Lung microvascular endothelial cell (primary cell): ENCODE results near the gene GDAP1L1. TPM values are rescaled to one million over a fixed set of nuclear protein-coding genes. Genes with fewer than 3 reads are reported as not detected.
"Not testable (repeated sequence)": the region's sequence is repeated elsewhere in the genome, so short reads cannot be mapped to it uniquely, and the experiment has no call there.

Experiments
- DNase-seq, 2 donors: peaks; one replicate each; pipeline versions ENCODE4 v3.0.0 to v3.0.0-alpha.2; 2010; ENCODE audit warnings: low read depth in 2 of 2
- total RNA-seq: library from RNA; depleted of rRNA; stranded (reverse); fragments of >200 nt; gene quantifications from 2 replicates; pipeline ENCODE4 v1.2.1, GENCODE V29; 2014

Gene GDAP1L1
- total RNA-seq, 1 donor from 2014 or later = not detected

DNA sequence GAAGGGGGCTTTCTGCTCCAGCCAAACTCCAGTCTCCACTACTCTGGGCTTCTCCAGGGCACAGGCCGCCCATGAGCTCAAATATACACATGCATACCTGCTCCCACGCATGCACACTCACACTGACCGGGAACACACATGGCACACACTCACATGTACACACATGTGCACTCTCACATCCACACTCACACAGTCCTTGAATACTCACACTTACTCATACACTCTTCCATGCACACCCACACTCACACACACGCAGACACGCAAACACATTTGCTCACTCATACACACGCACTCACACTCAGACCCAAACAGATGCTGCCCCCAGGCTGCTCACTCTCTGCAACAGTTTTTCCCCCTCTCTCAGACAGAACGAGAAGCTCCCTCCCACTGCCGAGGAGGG lies 7.0 kb downstream of the GDAP1L1 start:
- no peak for DNase-seq

DNA sequence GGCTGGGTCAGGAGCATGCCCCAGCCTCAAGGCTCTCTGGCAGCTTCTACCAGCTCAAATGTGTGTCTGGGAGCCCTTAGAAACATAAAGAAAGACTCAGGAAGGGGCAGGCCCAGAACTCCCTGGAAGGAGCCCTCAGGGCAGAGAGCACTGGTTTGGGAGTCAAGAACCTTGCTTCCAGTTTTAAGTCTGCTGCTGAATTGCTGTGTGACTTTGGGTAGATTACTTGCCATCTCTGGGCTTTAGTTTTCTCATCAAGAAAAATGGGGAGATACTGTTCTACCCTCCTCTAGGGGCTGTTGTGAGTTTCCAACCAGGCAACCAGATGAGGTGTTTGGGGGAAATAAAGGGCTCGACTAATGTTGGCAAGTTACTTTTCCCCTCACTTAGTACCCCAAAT lies 8.8 kb downstream of the GDAP1L1 start:
- DNase-seq = no peak

DNA sequence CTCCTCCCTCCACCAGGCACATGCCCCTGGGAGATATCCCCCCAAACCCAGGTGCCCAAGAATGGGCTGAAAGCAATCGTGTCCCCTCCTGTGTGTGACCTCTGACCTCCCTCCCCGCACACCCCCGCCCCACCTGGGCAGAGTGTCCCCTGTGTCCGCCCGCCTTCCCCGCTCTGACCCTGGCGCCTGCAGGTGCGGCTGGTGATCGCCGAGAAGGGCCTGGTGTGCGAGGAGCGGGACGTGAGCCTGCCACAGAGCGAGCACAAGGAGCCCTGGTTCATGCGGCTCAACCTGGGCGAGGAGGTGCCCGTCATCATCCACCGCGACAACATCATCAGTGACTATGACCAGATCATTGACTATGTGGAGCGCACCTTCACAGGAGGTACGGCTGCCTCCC lies 9.9 kb downstream of the GDAP1L1 start:
- DNase-seq = no peak

DNA sequence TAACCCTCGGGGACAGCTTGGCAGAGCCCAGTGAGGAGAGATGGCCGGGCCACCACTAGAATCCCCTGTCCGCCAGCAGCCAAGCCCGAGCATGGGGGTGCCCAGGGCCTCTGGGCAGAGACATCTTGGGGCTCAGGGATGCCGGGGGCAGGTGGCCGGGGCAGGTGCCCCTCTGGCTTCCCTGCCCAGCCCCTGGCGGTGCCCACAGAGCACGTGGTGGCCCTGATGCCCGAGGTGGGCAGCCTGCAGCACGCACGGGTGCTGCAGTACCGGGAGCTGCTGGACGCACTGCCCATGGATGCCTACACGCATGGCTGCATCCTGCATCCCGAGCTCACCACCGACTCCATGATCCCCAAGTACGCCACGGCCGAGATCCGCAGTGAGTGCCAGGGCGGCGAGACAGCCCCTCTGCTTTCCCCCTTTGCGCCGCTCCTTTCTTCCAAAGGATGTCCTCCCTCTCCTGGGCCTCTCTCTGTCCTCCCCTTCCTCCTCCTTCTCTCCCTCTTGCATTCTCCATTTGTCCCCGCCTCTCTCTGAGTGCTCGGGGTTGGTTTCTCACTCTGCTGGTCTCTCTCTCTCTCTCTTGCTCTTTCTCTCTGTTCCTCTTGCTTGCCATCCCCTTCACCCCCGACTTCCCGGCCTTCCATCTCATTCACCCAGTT lies 11.2 kb downstream of the GDAP1L1 start:
- DNase-seq = no peak

DNA sequence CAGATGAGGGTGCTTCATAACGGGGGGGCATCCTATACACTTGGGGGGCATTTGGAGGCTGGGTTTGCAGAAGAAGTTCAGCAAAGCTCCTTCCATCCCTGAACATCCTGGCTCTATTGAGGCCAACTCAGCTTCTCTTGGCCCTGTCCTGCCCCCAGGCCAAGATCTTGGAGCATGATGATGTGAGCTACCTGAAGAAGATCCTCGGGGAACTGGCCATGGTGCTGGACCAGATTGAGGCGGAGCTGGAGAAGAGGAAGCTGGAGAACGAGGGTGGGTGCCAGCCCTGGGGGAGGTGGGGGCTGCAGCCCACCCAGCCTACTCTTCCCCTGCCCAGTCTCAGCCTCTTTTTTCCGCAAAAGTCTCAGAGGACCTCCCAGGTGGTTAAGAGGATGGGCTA lies 17.2 kb downstream of the GDAP1L1 start:
- DNase-seq = no peak

DNA sequence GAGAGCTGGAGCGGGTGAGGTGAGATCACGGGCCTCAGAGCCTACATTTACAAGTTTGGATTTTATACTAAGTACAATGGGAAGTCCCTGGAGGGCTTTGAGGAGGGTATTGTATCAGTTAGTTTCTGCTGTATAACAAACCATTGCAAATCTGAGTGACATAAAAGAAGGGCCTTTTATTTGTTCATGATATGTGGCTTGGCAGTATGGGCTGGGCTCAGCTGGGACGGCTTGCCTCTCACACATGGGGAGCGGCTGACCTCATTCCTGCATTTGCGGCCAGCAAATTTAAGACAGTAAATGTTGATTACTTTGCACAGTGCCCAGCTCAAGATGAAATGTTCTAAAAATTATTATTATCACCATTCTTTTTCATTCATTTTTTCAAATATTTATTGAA lies 21.7 kb downstream of the GDAP1L1 start:
- no peak for DNase-seq

DNA sequence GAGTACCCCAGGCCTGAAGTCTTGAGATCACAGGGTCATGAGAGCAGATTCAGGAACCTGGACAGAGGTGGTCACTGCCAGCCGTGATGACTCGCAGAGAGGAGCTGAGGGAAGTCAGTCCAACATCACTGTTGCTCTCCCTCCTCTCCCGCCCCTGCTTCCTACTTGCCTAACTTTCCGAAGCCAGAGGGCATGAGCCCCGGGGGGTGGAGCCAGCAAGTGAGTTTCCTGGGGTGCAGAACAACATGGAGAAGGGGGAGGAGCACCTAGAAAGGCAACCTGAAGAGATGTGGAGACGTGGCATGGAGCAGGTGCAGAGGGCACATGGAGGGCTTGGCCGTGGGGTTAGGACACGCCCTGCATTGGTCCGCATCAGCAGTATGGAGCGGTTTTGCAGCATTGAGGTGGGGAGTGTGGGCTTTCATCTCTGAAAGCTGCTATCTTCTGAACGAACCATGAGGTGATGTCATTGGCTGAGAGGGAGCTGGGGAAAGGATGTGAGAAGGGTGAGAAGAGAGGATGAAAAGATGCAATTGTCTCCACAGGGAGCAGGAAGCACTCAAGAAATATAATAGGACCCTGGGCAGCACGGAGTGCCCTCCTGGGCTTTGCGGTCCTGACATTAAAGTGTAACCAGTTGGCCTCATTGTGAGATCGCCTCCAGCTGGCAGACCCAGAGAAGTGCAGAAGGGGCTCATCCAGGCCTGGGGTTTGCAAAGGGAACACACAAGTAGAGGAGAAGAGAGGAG lies 25.0 kb downstream of the GDAP1L1 start:
- no peak for DNase-seq

DNA sequence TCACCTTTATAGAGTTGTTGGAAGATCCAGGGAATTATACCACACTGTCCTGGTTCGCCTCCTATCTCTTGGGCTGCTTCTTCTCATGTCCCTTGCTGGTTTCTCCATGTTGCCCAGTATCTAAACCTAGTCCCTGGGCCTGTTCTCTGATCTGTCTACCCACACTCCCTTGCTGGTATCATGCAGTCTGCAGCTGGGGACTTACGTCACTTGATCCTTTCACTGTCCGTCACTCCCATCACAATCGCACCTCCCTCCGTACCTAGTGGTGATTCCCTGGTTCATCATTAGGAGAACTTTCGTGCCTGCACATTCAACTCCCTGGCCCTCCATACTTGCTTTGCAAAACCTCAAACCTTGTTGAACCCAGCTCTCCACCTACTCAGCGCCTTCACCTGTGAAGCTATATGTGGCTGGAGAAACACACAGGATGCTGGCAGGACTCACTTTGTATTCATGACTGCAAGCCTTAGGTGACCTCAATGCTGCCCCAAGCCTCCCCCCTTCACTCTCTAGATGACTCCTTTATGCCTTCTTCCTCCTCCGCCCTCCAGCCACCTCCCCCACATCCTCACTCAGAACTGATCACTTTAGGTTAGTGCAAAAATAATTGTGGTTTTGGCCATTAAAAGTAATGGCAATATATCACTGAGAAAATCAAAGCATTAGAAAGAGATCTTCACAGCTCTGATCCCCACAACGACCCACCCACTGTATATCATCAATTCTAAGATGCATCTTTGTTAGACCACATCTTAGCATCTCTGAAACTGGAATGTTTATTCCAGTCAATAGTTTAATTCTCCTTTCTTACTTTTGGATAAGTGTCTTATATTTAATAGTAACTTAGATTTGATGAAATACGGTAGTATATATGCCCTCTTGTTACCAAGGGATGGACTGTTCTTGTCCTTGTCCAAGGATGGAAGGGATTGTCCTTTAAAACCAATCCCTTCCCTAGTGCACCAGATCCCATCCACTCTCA lies 26.4 kb downstream of the GDAP1L1 start:
- DNase-seq = no peak

DNA sequence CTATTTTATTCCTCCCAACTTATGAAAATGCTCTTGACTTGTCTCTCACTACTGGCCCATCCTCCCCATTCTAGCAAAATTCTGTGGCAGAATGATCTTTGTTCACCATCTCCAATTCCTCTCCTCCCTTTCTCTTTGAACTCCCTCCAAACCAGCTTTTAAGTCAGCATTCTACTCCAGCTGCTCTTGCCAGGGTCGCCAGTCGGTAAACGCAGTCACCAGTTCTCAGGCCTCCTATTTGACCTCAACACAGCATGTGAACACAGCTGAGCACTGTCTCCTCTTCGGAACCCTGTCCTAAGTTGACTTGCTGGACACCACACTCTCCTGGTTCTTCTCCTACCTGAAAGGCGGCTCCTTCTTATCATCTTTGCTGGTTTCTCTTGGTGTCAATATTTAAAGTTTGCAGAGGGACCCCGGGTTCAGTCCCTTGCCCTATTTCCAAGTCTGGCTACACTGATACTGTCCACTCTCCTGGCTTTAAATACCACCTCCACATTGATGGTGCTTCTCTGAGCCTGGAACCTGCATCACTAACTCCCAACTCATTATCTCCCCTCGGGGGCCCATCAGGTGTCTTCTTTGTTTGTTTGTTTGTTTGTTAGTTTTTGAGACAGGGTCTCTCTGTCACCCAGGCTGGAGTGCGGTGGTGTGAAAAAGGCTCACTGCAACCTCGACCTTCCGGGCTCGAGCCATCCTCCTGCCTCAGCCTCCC lies 27.4 kb downstream of the GDAP1L1 start:
- no peak for DNase-seq

DNA sequence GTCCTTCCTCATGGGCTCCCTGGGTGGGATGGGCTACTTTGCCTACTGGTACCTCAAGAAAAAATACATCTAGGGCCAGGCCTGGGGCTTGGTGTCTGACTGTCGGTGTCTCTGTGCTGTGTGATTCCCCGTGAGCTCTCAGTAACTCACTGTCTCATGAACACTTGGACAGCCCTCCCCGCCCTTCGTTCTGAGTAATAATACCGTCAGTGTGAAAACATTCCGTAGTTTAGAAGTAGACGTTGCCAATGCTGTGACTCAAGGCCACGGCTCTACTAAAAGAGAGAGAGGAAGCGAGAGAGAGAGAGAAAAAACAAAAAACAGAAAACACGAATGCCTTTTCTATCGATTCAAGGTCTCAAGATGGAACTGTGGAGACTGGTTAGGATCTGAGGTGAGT lies 32.1 kb downstream of the GDAP1L1 start:
- peak in 1 of 2 donors; percentile 12 for DNase-seq

DNA sequence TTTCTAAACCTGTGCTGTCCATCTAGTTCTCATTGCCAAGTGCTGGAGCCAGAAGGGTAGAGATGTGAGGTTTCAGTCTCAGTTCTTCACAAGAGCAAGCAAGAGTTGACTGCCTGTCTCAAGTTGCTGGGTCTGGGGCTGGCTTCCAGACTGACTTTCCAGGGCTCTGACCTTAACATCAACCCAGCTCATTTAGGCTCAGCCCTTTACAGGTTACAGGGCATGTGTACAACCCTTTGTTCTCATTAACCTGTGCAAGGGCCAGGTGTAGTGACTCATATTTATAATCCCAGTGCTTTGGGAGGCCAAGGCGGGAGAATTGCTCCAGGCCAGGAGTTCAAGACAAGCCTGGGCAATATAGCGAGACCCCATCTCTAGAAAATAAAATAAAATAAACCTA lies 33.3 kb downstream of the GDAP1L1 start:
- DNase-seq = no peak

DNA sequence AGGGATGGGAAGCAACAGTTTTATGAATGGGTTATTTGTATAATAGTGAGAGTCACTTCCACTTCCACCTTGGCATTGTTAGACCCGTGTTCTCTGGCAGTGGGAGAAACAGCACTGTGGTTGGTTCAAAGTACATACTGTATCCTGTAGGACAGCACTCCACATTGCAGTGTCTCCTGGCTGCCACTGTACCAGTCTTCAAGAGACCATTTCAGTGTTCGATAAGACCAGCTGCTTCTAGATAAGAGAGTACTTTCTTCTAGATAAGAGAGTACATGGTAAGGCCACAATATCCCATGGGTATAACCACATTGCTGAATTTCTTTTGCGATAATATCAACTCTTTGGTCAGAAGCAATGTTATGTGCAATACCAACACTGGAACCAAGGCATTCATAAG lies 35.1 kb downstream of the GDAP1L1 start:
- no peak for DNase-seq

DNA sequence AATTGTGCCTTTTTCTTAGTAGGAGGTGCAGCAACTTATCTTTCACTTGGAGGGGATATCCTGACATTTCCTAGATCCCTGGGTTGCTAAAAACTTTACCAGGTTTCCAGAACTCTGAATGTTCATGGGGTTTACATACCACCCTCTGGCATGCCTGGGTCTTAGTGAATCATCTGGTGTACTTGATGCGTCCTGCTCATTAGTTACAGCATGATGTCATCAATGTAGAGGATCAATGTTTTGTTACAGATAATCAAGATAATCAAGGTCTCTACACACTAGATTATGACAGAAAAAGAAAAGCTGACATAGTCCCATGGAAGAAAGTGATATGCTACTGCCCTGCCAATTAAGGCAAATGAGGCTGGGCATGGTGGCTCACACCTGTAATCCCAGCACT lies 36.9 kb downstream of the GDAP1L1 start:
- no peak for DNase-seq

DNA sequence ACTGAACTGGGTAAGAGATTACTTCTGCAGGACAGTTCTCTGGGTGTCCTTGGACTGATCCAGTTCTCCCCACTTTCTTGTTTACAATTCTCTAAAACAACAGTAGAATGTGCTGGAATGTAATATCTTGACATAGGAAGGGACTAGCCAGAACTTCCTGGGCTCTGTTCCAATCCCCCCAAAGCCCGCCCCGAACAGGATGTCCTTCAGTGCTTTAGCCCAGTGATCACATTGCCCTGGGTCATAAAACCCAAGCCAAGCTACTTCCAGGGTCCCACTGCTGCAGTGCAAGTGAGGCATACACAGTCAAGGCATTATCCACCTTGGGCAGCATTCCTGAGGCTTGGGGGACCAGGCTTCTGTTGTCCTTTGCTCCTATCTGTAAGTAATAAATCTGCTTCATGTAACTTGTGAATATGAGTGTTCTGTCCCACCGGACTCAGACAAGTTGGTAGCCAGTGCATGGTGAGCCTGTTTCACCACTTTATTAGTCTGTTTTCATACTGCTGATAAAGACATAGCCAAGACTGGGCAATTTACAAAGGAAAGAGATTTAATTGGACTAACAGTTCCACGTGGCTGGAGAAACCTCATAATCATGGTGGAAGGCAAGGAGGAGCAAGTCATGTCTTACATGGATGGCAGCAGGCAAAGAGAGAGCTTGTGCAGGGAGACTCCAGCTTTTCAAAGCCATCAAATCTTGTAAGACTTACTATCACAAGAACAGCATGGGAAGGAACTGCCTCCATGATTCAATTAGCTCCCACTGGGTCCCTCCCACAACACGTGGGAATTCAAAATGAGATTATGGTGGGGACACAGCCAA lies 40.4 kb downstream of the GDAP1L1 start:
- peak in 1 of 2 donors; percentile 16 for DNase-seq

DNA sequence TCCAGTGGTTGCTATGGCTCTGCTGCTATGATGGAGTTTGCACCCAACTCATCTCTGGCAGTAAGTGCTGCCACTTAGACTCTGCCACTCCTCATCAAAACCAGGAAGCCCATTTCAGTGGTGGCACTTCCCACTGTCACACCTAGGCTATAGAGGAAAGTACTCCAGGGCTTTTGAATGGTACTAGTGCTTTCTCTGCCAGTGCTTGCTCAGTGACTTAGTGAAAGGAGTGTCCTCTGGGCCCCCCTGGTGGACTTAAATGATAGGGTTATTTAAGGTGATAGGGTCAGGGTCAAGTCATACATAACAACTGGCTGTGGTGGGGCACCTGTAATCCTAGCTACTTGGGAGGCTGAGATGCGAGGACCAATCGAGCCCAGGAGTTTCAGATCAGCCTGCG lies 41.1 kb downstream of the GDAP1L1 start:
- no peak for DNase-seq

DNA sequence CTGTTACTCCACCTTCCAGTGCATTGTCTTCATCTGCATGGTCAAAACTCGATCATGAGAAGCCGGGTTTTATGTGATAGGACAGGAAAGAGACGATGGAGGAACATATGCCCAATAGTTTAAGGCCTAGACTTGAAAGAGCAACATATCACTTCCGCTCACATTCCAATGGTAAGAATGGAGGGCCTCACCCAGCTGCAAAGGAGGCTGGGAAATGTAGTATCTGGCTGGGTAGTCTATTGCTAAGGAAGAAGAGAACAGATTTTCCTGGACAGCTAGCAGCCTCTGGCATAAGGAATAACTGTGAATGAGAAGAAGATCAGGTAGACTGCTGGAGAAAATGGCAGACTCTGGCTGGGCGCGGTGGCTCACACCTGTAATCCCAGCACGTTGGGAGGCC lies 44.6 kb downstream of the GDAP1L1 start:
- DNase-seq = no peak

DNA sequence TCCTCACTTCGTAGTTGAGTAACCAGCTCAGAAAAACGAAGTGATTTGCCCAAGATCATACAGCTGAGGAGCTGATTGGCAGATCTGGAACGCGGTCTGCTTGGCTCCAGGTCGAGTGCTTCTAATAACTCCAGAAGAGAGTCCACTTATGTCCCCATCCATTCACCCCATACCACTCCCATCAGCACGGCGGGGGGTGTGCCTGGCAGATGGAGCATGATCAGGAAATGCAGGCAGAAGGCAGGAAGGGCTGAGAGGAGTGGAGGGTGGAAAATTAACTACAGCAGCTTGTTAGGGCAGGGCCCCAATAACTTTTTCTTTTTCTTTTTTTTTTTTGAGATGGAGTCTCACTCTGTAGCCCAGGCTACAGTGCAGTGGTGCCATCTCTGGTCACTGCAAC lies 48.9 kb downstream of the GDAP1L1 start:
- DNase-seq = no peak

DNA sequence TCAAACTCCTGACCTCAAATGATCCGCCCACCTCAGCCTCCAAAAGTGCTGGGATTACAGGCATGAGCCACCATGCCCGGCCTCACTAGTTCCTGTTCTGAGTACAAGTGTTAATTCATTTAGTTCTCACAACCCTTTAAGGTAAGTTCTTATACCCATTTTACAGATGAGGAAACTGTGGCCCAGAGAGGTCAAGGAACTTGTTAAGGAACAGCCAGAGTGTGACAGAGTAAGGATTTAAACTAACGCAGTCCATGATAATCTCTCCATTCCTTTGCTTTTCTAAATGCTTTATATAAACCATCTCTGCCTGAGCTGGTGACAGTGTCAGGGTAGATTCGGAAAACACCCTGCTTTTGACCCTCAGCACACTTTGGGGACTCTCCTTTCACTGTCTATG lies 50.6 kb downstream of the GDAP1L1 start:
- DNase-seq = no peak

DNA sequence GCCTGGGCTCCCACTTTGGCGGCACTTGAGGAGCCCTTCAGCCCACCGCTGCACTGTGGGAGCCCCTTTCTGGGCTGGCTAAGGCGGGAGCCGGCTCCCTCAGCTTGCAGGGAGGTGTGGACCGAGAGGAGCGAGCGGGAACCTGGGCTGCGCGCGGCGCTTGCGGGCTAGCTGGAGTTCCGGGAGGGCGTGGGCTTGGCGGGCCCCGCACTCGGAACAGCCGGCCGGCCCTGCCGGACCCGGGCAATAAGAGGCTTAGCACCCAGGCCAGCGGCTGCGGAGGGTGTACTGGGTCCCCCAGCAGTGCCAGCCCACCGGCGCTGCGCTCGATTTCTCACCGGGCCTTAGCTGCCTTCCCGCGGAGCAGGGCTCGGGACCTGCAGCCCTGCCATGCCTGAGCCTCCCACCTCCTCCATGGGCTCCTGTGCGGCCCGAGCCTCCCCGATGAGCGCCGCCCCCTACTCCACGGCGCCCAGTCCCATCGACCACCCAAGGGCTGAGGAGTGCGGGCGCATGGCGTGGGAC lies 52.0 kb downstream of the GDAP1L1 start:
- not testable (repeated sequence) for DNase-seq

DNA sequence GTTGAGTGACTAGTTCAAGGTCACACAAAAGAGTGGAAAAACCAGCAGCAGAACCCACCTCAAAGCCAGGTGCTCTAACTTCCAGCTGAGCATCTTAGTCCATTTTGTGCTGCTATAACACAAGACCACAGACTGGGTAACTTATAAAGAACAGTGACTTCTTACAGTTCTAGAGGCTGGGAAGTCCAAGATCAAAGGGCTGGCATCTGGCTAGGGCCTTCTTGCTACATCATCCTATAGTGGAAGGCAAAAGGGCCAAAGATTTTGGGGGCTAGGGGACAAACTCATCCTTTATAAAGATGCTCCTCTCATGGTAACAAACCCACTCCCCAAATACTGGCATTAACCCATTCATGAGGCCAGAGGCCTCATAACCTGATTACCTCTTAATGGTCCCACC lies 54.2 kb downstream of the GDAP1L1 start:
- DNase-seq = no peak
